ENCODE data around the gene FERMT1. TPM values are rescaled to one million over a fixed set of nuclear protein-coding genes. Genes with fewer than 3 reads are reported as not detected.

Gene FERMT1
- 0.38 and 0.97 TPM in 2 replicates for total RNA-seq

GRCh38 chr20:6122873-6123648, at the start of gene FERMT1:
Gene FERMT1, minus strand, starts transcription at chr20:6123030. Its CDS starts 3,476 bp downstream, at chr20:6119554.

GRCh38 chr20:6053776-6054688, 68.8 kb downstream of the FERMT1 start, which contains the start of gene LRRN4:
Gene LRRN4, minus strand, starts transcription at chr20:6054060. Its CDS starts 1,261 bp downstream, at chr20:6052799.

Other genes starting within 250 kb of the FERMT1 start
- gene CHGB, start 211.5 kb downstream of the FERMT1 start, total RNA-seq: 0.19 TPM in 1 of 2 replicates, not detected in the other
- 3.7 and 6.7 TPM in 2 replicates for gene TRMT6, start 172.5 kb downstream of the FERMT1 start, total RNA-seq
- 7.0 and 10.2 TPM in 2 replicates for gene MCM8, start 172.4 kb downstream of the FERMT1 start, total RNA-seq
- 19.6 and 45.5 TPM in 2 replicates for gene CRLS1, start 116.9 kb downstream of the FERMT1 start, total RNA-seq
- not detected in 2 replicates for gene LRRN4, start 69.0 kb downstream of the FERMT1 start, total RNA-seq

Data from bladder microvascular endothelial cell (primary cell).